HG03159 (cell line): ENCODE data around the gene NPHP4.
A peak's percentile ranks its signal among the peaks of the same experiment; 100 is the strongest.

Experiments used
- ATAC-seq: cut with Tn5 transposase; IDR thresholded peaks from one replicate; pipeline ENCODE4 v1.9.1; 2021; ENCODE audit warnings: mild to moderate bottlenecking, moderate library complexity; ENCODE audit not compliant: unreplicated experiment

Gene NPHP4

GRCh38 chr1:5991381-5992025 lies 722 bp downstream of the NPHP4 start:
- ATAC-seq = peak; percentile 12

- ATAC-seq = no peak
These were observed 1.3 kb downstream of the NPHP4 start for GRCh38 chr1:5990913-5991312.

- ATAC-seq = no peak
These were observed 2.4 kb downstream of the NPHP4 start for GRCh38 chr1:5989731-5990271.

GRCh38 chr1:5989286-5989605 lies 3.0 kb downstream of the NPHP4 start:
- no peak for ATAC-seq

- ATAC-seq = no peak
These were observed 3.5 kb downstream of the NPHP4 start for GRCh38 chr1:5988596-5989285.

GRCh38 chr1:5986018-5986417 lies 6.2 kb downstream of the NPHP4 start:
- ATAC-seq = no peak

GRCh38 chr1:5985250-5985649 lies 7.0 kb downstream of the NPHP4 start:
- ATAC-seq = no peak

- ATAC-seq = no peak
These were observed 8.7 kb downstream of the NPHP4 start for GRCh38 chr1:5983361-5984103.

- no peak for ATAC-seq
These were observed 9.4 kb downstream of the NPHP4 start for GRCh38 chr1:5982868-5983267.

GRCh38 chr1:5982276-5982675 lies 9.9 kb downstream of the NPHP4 start:
- no peak for ATAC-seq

GRCh38 chr1:5981009-5981380 lies 11.2 kb downstream of the NPHP4 start:
- ATAC-seq = no peak

- ATAC-seq = no peak
These were observed 11.8 kb downstream of the NPHP4 start for GRCh38 chr1:5980314-5981008.

GRCh38 chr1:5979536-5980313 lies 12.5 kb downstream of the NPHP4 start:
- no peak for ATAC-seq

GRCh38 chr1:5978452-5978851 lies 13.8 kb downstream of the NPHP4 start:
- ATAC-seq = no peak

GRCh38 chr1:5977494-5978444 lies 14.5 kb downstream of the NPHP4 start:
- ATAC-seq = no peak

- ATAC-seq = no peak
These were observed 15.3 kb downstream of the NPHP4 start for GRCh38 chr1:5976726-5977493.

GRCh38 chr1:5976231-5976630 lies 16.0 kb downstream of the NPHP4 start:
- ATAC-seq = no peak

GRCh38 chr1:5975133-5975880 lies 16.9 kb downstream of the NPHP4 start:
- no peak for ATAC-seq
